HG02840 (cell line): ENCODE measurements around the gene DTX3.
"Not testable (repeated sequence)": the region's sequence is repeated elsewhere in the genome, so short reads cannot be mapped to it uniquely, and the experiment has no call there.

Experiments
- ATAC-seq: cut with Tn5 transposase; IDR thresholded peaks from one replicate; pipeline ENCODE4 v1.9.1; 2021; ENCODE audit warnings: mild to moderate bottlenecking, moderate library complexity, moderate number of reproducible peaks; ENCODE audit not compliant: unreplicated experiment, low FRiP score

Gene DTX3

GRCh38 chr12:57604454-57604991, at the start of gene DTX3:
DTX3 (plus strand) TSS chr12:57604824; CDS start chr12:57606518, 1,694 bp downstream.
- ATAC-seq: no peak

GRCh38 chr12:57554897-57555296, 49.7 kb upstream of the DTX3 start:
- ATAC-seq: no peak

- ATAC-seq: no peak
Measured at GRCh38 chr12:57558864-57559263, 45.8 kb upstream of the DTX3 start.

- no peak for ATAC-seq
Measured at GRCh38 chr12:57560516-57560915, 44.1 kb upstream of the DTX3 start.

- not testable (repeated sequence) for ATAC-seq
Measured at GRCh38 chr12:57561117-57561516, 43.5 kb upstream of the DTX3 start.

GRCh38 chr12:57563358-57563757, 41.3 kb upstream of the DTX3 start:
- ATAC-seq: no peak

GRCh38 chr12:57564178-57564740, 40.4 kb upstream of the DTX3 start:
- ATAC-seq: no peak

GRCh38 chr12:57568838-57569237, 35.8 kb upstream of the DTX3 start:
- ATAC-seq: no peak

GRCh38 chr12:57569858-57570257, 34.8 kb upstream of the DTX3 start:
- no peak for ATAC-seq

- not testable (repeated sequence) for ATAC-seq
Measured at GRCh38 chr12:57570438-57570837, 34.2 kb upstream of the DTX3 start.

GRCh38 chr12:57571926-57572762, 32.5 kb upstream of the DTX3 start:
- no peak for ATAC-seq

- ATAC-seq: no peak
Measured at GRCh38 chr12:57574795-57575194, 29.8 kb upstream of the DTX3 start.

- no peak for ATAC-seq
Measured at GRCh38 chr12:57575771-57576612, 28.6 kb upstream of the DTX3 start.

- no peak for ATAC-seq
Measured at GRCh38 chr12:57576613-57577160, 27.9 kb upstream of the DTX3 start.

- ATAC-seq: no peak
Measured at GRCh38 chr12:57577981-57578758, 26.5 kb upstream of the DTX3 start.

- ATAC-seq: no peak
Measured at GRCh38 chr12:57579011-57579410, 25.6 kb upstream of the DTX3 start.

GRCh38 chr12:57579677-57580465, 24.8 kb upstream of the DTX3 start:
- ATAC-seq: no peak

- no peak for ATAC-seq
Measured at GRCh38 chr12:57580466-57580795, 24.2 kb upstream of the DTX3 start.

GRCh38 chr12:57581802-57582201, 22.8 kb upstream of the DTX3 start:
- no peak for ATAC-seq
